22Rv1 (cell line): ENCODE measurements around the gene ZNF385C.
A peak's percentile ranks its signal among the peaks of the same experiment; 100 is the strongest.

Source experiments
- H3K27ac ChIP-seq: fragments of 450-650 bp; 2 replicates; pipeline ENCODE4 v1.5.1; 2017
- ZFX ChIP-seq: fragments of 450-650 bp; IDR thresholded peaks from 2 replicates; pipeline ENCODE4 v1.6.1; 2017; ENCODE audit warnings: antibody characterized with exemption, borderline replicate concordance
- TF ChIP-seq, protein P1 (sequence below): fragments of 450-650 bp; IDR thresholded peaks from 2 replicates; pipeline ENCODE4 v1.5.1; 2017; ENCODE audit warnings: mild to moderate bottlenecking

The ZNF385C gene

DNA sequence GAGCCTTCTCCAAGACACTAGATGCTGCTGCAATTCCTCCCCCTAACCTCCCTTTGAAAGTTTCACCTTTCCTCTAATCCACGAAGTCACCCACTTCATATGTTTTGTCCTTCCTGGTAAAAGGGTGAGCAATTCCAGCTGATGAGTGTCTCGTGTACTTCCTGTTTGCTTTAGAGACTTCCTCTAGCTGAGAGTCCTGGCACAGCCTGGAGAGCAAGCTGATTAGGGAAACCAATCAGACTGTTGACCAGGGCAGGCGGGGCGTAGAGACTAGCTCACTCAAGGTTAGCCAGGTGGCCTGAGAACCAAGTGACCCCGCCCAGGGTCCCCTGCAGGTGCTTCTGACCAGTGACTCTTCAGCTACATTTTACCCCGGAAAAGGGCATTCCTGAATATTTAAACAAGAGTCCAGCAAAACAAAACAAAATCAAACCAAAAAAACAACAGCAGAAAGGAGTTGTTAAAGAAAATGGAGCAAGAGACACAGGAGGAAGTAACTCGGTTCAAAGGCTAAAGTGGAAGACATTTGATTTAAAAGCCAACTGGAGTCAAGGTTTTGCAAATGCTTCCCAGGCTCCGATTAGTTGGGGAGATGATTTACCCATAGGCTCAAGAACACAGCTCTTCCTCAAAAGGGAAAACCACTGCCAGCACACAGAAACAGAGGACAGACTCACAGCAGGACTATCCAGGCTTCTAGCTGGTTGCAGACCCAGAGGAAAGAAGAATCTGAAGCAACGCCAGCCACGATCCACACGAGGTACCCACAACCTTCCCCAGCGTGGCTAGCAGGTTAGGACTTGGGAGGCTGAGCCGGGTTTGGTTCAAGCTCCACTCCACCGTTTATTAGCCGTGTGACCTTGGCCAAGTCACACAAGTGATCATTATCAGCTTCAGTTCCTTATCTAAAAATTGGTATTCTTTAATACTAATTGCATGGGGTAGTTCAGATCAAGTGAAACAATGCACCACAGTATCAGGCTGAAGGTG, 37.7 kb upstream of the ZNF385C start:
- TF ChIP-seq, protein P1, sequence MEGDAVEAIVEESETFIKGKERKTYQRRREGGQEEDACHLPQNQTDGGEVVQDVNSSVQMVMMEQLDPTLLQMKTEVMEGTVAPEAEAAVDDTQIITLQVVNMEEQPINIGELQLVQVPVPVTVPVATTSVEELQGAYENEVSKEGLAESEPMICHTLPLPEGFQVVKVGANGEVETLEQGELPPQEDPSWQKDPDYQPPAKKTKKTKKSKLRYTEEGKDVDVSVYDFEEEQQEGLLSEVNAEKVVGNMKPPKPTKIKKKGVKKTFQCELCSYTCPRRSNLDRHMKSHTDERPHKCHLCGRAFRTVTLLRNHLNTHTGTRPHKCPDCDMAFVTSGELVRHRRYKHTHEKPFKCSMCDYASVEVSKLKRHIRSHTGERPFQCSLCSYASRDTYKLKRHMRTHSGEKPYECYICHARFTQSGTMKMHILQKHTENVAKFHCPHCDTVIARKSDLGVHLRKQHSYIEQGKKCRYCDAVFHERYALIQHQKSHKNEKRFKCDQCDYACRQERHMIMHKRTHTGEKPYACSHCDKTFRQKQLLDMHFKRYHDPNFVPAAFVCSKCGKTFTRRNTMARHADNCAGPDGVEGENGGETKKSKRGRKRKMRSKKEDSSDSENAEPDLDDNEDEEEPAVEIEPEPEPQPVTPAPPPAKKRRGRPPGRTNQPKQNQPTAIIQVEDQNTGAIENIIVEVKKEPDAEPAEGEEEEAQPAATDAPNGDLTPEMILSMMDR, result no peak
- TF ChIP-seq ZFX, result no peak

DNA sequence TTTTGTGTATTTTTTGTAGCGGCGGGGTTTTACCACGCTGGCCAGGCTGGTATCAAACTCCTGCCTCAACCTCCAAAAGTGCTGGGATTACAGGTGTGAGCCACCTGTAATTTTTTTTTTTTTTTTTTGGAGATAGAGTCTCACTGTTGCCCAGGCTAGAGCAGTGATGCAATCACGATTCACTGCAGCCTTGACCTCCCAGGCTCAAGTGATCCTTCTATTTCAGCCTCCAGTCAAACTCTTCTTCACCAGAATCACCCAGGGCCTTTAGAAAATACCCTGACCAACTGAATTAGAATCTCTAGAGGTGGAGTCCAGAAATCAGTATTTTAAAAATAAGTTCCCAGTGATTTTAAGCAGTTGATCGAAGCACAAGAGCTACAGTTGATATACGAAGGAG, 36.9 kb upstream of the ZNF385C start:
- H3K27ac ChIP-seq, result peak overlapping the region; percentile 70
- TF ChIP-seq, protein P1, result no peak
- TF ChIP-seq ZFX, result no peak

More for the DNA sequence above, 37.7 kb upstream of the ZNF385C start:
- H3K27ac ChIP-seq, result peak overlapping the region; percentile 70

DNA sequence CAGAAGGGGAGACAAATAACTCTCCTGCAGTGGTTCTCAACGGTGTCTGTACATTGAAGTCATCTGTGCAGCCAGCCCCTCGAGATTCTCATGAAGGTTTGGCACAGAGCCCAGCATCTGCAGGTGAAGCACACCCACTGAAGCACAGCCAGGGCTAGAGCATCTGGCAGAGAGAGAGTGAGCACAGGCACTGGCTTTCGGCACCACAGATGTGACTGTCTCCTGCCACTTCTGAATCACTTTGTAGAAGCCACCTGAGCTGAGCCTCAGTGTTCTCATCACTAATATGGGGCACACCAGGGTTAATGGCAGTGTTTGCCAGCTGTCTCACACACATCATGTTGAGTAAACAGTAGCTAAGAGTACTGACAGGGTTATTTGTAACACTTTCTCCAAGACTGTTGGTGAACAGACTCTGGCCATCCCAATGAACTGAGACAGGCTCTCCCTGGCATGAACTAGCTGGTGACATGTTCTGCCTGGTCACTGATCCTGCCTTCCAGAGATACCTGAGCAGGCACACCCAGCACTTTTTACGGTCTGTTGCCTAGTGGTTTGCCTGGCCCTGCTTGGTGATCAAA, 35.3 kb upstream of the ZNF385C start:
- TF ChIP-seq, protein P1, result no peak
- TF ChIP-seq ZFX, result no peak
- H3K27ac ChIP-seq, result no peak overlapping the region

DNA sequence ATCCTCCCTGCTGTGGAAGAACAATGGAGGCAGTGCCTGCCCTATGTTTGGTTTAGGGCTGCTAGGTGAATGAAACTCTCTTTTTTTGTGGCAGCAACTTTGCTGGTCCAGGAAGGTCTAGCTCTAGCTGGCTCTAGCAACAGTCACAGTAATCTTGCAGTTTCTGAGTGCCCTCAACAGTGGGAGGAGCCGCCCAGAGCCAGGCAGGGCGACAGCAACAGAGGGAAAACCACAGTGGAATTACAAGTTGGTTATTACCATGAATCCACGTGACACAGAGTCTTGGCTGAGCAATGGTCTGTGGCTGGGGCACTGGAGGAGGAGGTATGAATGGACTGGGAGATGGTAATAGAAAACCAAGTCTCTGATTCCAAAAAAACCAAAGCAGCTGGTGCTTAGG, 34.7 kb upstream of the ZNF385C start:
- no peak overlapping the region for H3K27ac ChIP-seq
- TF ChIP-seq, protein P1, result no peak

DNA sequence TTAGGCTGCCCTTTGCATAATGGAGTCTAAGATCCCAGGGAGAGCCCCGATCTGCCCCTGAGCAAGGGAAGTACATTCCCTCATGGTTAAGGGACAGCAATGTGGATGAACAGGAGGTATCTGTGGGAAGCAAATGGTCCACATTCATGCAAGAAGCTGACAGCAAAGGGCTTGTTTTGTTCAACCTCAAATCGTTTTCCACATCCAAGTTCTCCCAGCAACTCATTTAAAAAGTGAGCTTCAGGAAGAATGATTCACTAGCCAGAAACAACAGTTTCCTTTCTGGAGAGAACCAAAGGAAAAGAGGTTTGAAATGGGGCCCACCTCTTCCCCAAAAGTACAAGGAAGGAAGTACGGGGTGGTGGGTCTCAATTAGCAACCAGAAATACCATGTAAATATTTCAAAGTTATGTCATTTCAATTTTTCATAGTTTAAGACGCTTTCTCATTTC, 33.7 kb upstream of the ZNF385C start:
- no peak overlapping the region for H3K27ac ChIP-seq
- TF ChIP-seq, protein P1, result no peak
- no peak for TF ChIP-seq ZFX

DNA sequence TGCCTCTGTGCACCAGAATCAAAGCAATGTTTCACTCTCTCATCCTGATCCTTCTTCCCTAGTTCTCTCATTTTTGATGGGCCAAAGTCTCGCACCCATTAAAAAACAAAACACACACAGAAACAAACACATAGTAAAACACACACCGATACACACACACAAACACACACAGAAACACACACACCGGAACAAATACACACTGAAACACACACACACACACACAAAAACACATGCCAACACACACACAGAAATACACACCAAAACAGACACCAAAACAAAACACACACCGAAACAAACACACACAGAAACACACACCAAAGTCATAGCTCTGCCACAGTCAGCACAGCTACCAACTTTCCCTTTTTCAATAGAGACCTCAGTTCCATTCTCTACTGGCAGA, 33.0 kb upstream of the ZNF385C start:
- TF ChIP-seq, protein P1, result no peak
- TF ChIP-seq ZFX, result no peak
- no peak overlapping the region for H3K27ac ChIP-seq
